SKM-1 (cell line): ENCODE data around the gene MAPK8IP3.
"Not testable (repeated sequence)": the region's sequence is repeated elsewhere in the genome, so short reads cannot be mapped to it uniquely, and the experiment has no call there.

ENCODE experiments used
- DNase-seq: peaks from one replicate; lab custom pipeline; 2025; ENCODE audit not compliant: unreplicated experiment; lab: John Stamatoyannopoulos, UW

The MAPK8IP3 gene

GRCh38 chr16:1786242-1787055 is 80.5 kb downstream of the MAPK8IP3 start:
- DNase-seq, result no peak

- DNase-seq, result no peak
Observed at GRCh38 chr16:1787056-1787321, 81.0 kb downstream of the MAPK8IP3 start.

GRCh38 chr16:1787322-1788094 is 81.5 kb downstream of the MAPK8IP3 start:
- no peak for DNase-seq

- no peak for DNase-seq
Observed at GRCh38 chr16:1788095-1788707, 82.2 kb downstream of the MAPK8IP3 start.

- no peak for DNase-seq
Observed at GRCh38 chr16:1788708-1789100, 82.7 kb downstream of the MAPK8IP3 start.

- no peak for DNase-seq
Observed at GRCh38 chr16:1789643-1790045, 83.6 kb downstream of the MAPK8IP3 start.

- no peak for DNase-seq
Observed at GRCh38 chr16:1790261-1790610, 84.2 kb downstream of the MAPK8IP3 start.

GRCh38 chr16:1790611-1791255 is 84.7 kb downstream of the MAPK8IP3 start:
- no peak for DNase-seq

- no peak for DNase-seq
Observed at GRCh38 chr16:1791256-1791942, 85.4 kb downstream of the MAPK8IP3 start.

- no peak for DNase-seq
Observed at GRCh38 chr16:1791943-1792812, 86.2 kb downstream of the MAPK8IP3 start.

- DNase-seq, result no peak
Observed at GRCh38 chr16:1792836-1793577, 87.0 kb downstream of the MAPK8IP3 start.

GRCh38 chr16:1793578-1794220 is 87.7 kb downstream of the MAPK8IP3 start, which contains the start of gene IGFALS:
Gene IGFALS, minus strand, starts transcription at chr16:1793705. Its CDS starts 53 bp downstream, at chr16:1793652.
- DNase-seq, result no peak

GRCh38 chr16:1794221-1794871 is 88.4 kb downstream of the MAPK8IP3 start:
- no peak for DNase-seq

GRCh38 chr16:1794908-1795666 is 89.1 kb downstream of the MAPK8IP3 start:
- no peak for DNase-seq

GRCh38 chr16:1799263-1799662 is 93.3 kb downstream of the MAPK8IP3 start:
- DNase-seq, result not testable (repeated sequence)

- no peak for DNase-seq
Observed at GRCh38 chr16:1800701-1801100, 94.7 kb downstream of the MAPK8IP3 start.

- DNase-seq, result no peak
Observed at GRCh38 chr16:1807626-1808025, 101.6 kb downstream of the MAPK8IP3 start.

GRCh38 chr16:1808691-1809090 is 102.7 kb downstream of the MAPK8IP3 start:
- no peak for DNase-seq
